HG02571 (cell line): Measurements from ENCODE around the gene FAM32A.
A peak's percentile ranks its signal among the peaks of the same experiment; 100 is the strongest.
"Not testable (repeated sequence)": the region's sequence is repeated elsewhere in the genome, so short reads cannot be mapped to it uniquely, and the experiment has no call there.

Source experiments
- ATAC-seq: cut with Tn5 transposase; IDR thresholded peaks from one replicate; pipeline ENCODE4 v1.9.1; 2021; ENCODE audit warnings: mild to moderate bottlenecking, moderate library complexity; ENCODE audit not compliant: unreplicated experiment

The FAM32A gene

GRCh38 chr19:16161840-16162239 lies 23.4 kb upstream of the FAM32A start:
- ATAC-seq, result no peak

- no peak for ATAC-seq
Observed at GRCh38 chr19:16164222-16164890, 20.9 kb upstream of the FAM32A start.

GRCh38 chr19:16166417-16166816 lies 18.8 kb upstream of the FAM32A start:
- no peak for ATAC-seq

GRCh38 chr19:16167055-16167454 lies 18.2 kb upstream of the FAM32A start:
- ATAC-seq, result no peak

- ATAC-seq, result no peak
Observed at GRCh38 chr19:16168465-16169081, 16.6 kb upstream of the FAM32A start.

- ATAC-seq, result no peak
Observed at GRCh38 chr19:16170134-16170533, 15.1 kb upstream of the FAM32A start.

- ATAC-seq, result no peak
Observed at GRCh38 chr19:16175954-16176353, 9.3 kb upstream of the FAM32A start.

GRCh38 chr19:16178866-16179265 lies 6.3 kb upstream of the FAM32A start:
- ATAC-seq, result not testable (repeated sequence)

GRCh38 chr19:16180611-16181010 lies 4.6 kb upstream of the FAM32A start:
- no peak for ATAC-seq

- no peak for ATAC-seq
Observed at GRCh38 chr19:16184665-16185122, 516 bp upstream of the FAM32A start.

GRCh38 chr19:16185768-16186123 lies 536 bp downstream of the FAM32A start:
- no peak for ATAC-seq

GRCh38 chr19:16188521-16188920 lies 3.3 kb downstream of the FAM32A start:
- no peak for ATAC-seq

- ATAC-seq, result no peak
Observed at GRCh38 chr19:16190198-16190597, 5.0 kb downstream of the FAM32A start.

- no peak for ATAC-seq
Observed at GRCh38 chr19:16190736-16191135, 5.5 kb downstream of the FAM32A start.

- no peak for ATAC-seq
Observed at GRCh38 chr19:16191216-16191908, 6.2 kb downstream of the FAM32A start.

- no peak for ATAC-seq
Observed at GRCh38 chr19:16193466-16193865, 8.3 kb downstream of the FAM32A start.

GRCh38 chr19:16197188-16197621 lies 12.0 kb downstream of the FAM32A start:
- ATAC-seq, result no peak

GRCh38 chr19:16197622-16198369 lies 12.6 kb downstream of the FAM32A start, which contains the start of gene AP1M1:
Gene AP1M1, plus strand, starts transcription at chr19:16197911. Its CDS starts 116 bp downstream, at chr19:16198027.
- peak; percentile 89 for ATAC-seq

GRCh38 chr19:16198370-16198651 lies 13.1 kb downstream of the FAM32A start:
- ATAC-seq, result no peak

- ATAC-seq, result no peak
Observed at GRCh38 chr19:16199275-16199932, 14.2 kb downstream of the FAM32A start.
